ENCODE results near the gene OR10D3. TPM values are rescaled to one million over a fixed set of nuclear protein-coding genes. Genes with fewer than 3 reads are reported as not detected.

The OR10D3 gene
- total and polyA plus RNA-seq, 10 of the 15 experiments (the other 5 are each of a cell fraction or from before 2014, with no cell fraction given): not detected

- H3K9ac ChIP-seq (ENCODE audit: control insufficient read depth, insufficient read depth, low read length): no peak overlapping the region
- no peaks in the 10 kb centered on the region for H3K9me3 ChIP-seq (replicated peaks; ENCODE audit: control insufficient read depth, insufficient read depth, low read length)
- DNase-seq (ENCODE audit: low read depth, low spot score) (no peak), FAIRE-seq (no peak), ATAC-seq (no peak)
- H3K4me1 ChIP-seq (ENCODE audit: control insufficient read depth, insufficient read depth, low read length): no peaks in the 10 kb centered on the region
- H4K20me1 ChIP-seq (ENCODE audit: control insufficient read depth, insufficient read depth): no peaks in the 10 kb centered on the region
- 8% methylated on average over 2 of the region's 2 CpGs for WGBS (ENCODE audit: insufficient coverage, insufficient replicate concordance, low lambda C conversion rate, missing lambda C conversion rate)
- intact Hi-C loops (cut with micrococcal nuclease; ENCODE audit: unreplicated experiment) (no loop called here), in situ Hi-C loops (cut with MboI) (no loop called here)
- H3K27me3 ChIP-seq (replicated peaks in 1 of 2; ENCODE audit: control insufficient read depth in 2 of 2, insufficient read depth in 2 of 2, low read length in 1 of 2): no peaks in the 10 kb centered on the region; a peak in 1 of 4 replicates
- H3K79me2 ChIP-seq (ENCODE audit: control insufficient read depth, insufficient read depth, low read length): no peaks in the 10 kb centered on the region
- ChIA-PET CTCF (interaction anchor here (1.4 to 1.6 kb wide), 2 partner anchors 82 to 84 kb away, joined by 4 to 5 read pairs; no protein-coding TSS in a partner anchor), POLR2A (no interaction called here), RAD21 (ENCODE audit: unreplicated experiment) (no interaction called here), SMC1A (ENCODE audit: uncharacterized antibody, unreplicated experiment) (no interaction called here)
- no peak overlapping the region for H2AFZ ChIP-seq (ENCODE audit: control insufficient read depth, low read depth, low read length)
- H3K4me2 ChIP-seq (ENCODE audit: control insufficient read depth, insufficient read depth): no peak overlapping the region
- no TSS peak for BruUV-seq (replicated peaks)
- TF ChIP-seq NFIC (IDR thresholded peaks at IDR 0.05; ENCODE audit: low read depth, low read length): no peak
- no peak for TF ChIP-seq TAF1 (IDR thresholded peaks at IDR 0.05; ENCODE audit: borderline replicate concordance, low read depth, low read length)
- TF ChIP-seq FOXK2 (IDR thresholded peaks at IDR 0.05): no peak
- TF ChIP-seq FOXM1 (IDR thresholded peaks at IDR 0.05; ENCODE audit: low read depth, low read length): no peak
- no peak for TF ChIP-seq IKZF1 (conservative IDR thresholded peaks at IDR 0.05)
- TF ChIP-seq ZNF622 (IDR thresholded peaks at IDR 0.05): no peak
- TF ChIP-seq CREB1 (IDR thresholded peaks at IDR 0.05; ENCODE audit: low read depth): no peak
- no peak for TF ChIP-seq YY1 (IDR thresholded peaks at IDR 0.05; ENCODE audit: low read depth, low read length)
- TF ChIP-seq CBFB (IDR thresholded peaks at IDR 0.05; ENCODE audit: low read depth): no peak
- no peak for TF ChIP-seq SUPT20H (IDR thresholded peaks at IDR 0.05; ENCODE audit: borderline replicate concordance, control insufficient read depth, low read depth, low read length)
- TF ChIP-seq NR2C1 (IDR thresholded peaks at IDR 0.05): no peak
- no peak for TF ChIP-seq PBX3 (IDR thresholded peaks at IDR 0.05; ENCODE audit: insufficient replicate concordance, low read depth, low read length)
- no peak for TF ChIP-seq TCF12 (IDR thresholded peaks at IDR 0.05; ENCODE audit: low read depth, low read length)
- no peak for TF ChIP-seq BCL11A (IDR thresholded peaks at IDR 0.05; ENCODE audit: low read depth, low read length)
- no peak for TF ChIP-seq RUNX3 (IDR thresholded peaks at IDR 0.05; ENCODE audit: low read length)
- no peak for TF ChIP-seq TBL1XR1 (IDR thresholded peaks at IDR 0.05; ENCODE audit: low read depth, low read length)
- TF ChIP-seq MTA2 (IDR thresholded peaks at IDR 0.05; ENCODE audit: low read depth): no peak
- no peak for TF ChIP-seq CHD1 (IDR thresholded peaks at IDR 0.05; ENCODE audit: low read depth, low read length)
- no peak for TF ChIP-seq MAX (IDR thresholded peaks at IDR 0.05; ENCODE audit: low read depth, low read length)
- TF ChIP-seq SKIL (IDR thresholded peaks at IDR 0.05; ENCODE audit: low read depth, poor library complexity, severe bottlenecking): no peak
- H3K4me3 ChIP-seq: no peak overlapping the region
- H3K27ac ChIP-seq (ENCODE audit: control insufficient read depth, insufficient read depth): no peak overlapping the region
- H3K36me3 ChIP-seq (ENCODE audit: control insufficient read depth in 2 of 2, insufficient read depth in 2 of 2, low read length in 1 of 2): no peaks in the 10 kb centered on the region
Observed at GRCh38 chr11:124153821-124154220, 29.3 kb upstream of the OR10D3 start.

All from GM12878 (cell line).